Transverse colon (tissue), 4 donors: ENCODE measurements around the gene USP24.
"Not testable (repeated sequence)": the region's sequence is repeated elsewhere in the genome, so short reads cannot be mapped to it uniquely, and the experiment has no call there.

Experiments used
- POLR2AphosphoS5 ChIP-seq, 3 donors: sonication (generic); formaldehyde crosslinking; IDR thresholded peaks; one replicate each; pipeline ENCODE4 v1.6.1; 2016; ENCODE audit warnings: antibody characterized with exemption in 3 of 3
- TF ChIP-seq, protein P1 (sequence below), 5 experiments: fragments of 200-600 bp in 3 of 5; fragments of 450-650 bp in 2 of 5; sonication (generic) in 3 of 5; IDR thresholded peaks; 1 replicate in 2 of 5; 2 replicates in 3 of 5; pipeline ENCODE4 v1.5.1; 2016 to 2017; ENCODE audit warnings: antibody characterized with exemption in 5 of 5, inconsistent platforms in 3 of 5, mild to moderate bottlenecking in 2 of 5, moderate library complexity in 1 of 5

DNA sequence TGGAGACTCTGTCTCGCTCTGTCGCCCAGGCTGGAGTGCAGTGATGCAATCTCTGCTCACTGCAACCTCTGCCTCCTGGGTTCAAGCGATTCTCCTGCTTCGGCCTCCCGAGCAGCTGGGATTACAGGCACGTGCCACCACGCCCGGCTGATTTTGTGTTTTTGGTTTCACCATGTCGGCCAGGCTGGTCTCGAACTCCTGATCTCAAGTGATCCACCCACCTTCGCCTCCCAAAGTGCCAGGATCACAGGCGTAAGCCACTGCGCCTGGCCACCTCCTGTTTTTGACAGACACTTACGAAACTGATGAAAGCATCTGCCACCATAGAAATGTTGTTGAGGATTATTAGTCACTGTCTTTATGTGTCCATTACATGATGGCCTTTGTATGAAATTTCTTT lies 106.2 kb downstream of the USP24 start:
- TF ChIP-seq, protein P1, sequence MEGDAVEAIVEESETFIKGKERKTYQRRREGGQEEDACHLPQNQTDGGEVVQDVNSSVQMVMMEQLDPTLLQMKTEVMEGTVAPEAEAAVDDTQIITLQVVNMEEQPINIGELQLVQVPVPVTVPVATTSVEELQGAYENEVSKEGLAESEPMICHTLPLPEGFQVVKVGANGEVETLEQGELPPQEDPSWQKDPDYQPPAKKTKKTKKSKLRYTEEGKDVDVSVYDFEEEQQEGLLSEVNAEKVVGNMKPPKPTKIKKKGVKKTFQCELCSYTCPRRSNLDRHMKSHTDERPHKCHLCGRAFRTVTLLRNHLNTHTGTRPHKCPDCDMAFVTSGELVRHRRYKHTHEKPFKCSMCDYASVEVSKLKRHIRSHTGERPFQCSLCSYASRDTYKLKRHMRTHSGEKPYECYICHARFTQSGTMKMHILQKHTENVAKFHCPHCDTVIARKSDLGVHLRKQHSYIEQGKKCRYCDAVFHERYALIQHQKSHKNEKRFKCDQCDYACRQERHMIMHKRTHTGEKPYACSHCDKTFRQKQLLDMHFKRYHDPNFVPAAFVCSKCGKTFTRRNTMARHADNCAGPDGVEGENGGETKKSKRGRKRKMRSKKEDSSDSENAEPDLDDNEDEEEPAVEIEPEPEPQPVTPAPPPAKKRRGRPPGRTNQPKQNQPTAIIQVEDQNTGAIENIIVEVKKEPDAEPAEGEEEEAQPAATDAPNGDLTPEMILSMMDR (IDR thresholded peaks at IDR 0.05) = not testable (repeated sequence)
- TF ChIP-seq POLR2AphosphoS5 (IDR thresholded peaks at IDR 0.05) = not testable (repeated sequence)
